GM23248 (cell line): ENCODE data around the gene ENTHD1.

Source experiments
- EZH2 ChIP-seq: fragments of 200-600 bp; sonication (generic); IDR thresholded peaks from 2 replicates; pipeline ENCODE4 v1.6.1; 2018; ENCODE audit warnings: antibody characterized with exemption, mild to moderate bottlenecking; ENCODE audit not compliant: insufficient read depth, poor library complexity, severe bottlenecking
- EZH2phosphoT487 ChIP-seq: fragments of 200-600 bp; sonication (generic); IDR thresholded peaks from 2 replicates; pipeline ENCODE4 v1.6.1; 2018; ENCODE audit warnings: antibody characterized with exemption, moderate library complexity, mild to moderate bottlenecking, low read depth; ENCODE audit not compliant: insufficient read depth

DNA sequence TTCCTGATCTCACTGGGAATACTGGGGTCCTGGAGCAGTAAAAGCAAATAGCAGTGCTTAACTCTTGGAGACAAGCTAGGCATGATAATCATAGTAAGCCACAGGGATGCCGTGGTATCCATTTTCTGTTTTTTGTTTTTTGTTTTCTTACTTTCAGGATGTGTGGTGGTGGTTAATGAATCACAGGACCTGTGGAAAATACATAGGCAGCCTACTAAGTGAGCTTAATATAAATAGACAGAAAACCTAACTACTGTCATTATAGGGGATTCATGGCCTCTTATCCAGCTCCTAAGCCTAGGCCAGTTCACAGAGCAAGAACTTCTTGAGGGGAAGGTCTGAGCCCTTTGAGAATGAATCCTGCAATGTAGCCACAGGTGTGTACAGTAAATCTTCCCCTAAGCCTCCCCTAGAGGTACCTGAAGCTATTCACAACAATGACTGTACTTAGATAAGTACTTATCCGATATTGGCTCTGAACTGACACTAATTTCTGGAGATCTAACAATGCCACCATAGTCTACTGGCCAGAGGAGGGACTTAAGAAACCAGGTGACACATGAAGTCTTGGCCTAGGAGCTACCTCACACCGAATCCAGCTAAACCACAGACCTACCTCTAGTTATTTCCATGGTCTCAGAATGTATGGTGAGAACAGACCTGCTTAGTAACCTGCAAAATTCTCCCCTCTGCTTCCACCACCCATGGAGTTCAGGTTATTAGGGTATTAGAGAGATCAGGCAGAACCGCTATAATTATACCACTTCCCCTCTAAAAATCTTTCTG, 83.6 kb downstream of the ENTHD1 start:
- TF ChIP-seq EZH2: no peak
- no peak for TF ChIP-seq EZH2phosphoT487
